ENCODE results near the gene SH3TC2.
A peak's percentile ranks its signal among the peaks of the same experiment; 100 is the strongest.

The SH3TC2 gene

GRCh38 chr5:149015561-149015960 is 47.3 kb downstream of the SH3TC2 start:
- peak in 1 of 2 donors; percentile 37 for DNase-seq (ENCODE audit: low read depth in 2 of 2)
- no peak for TF ChIP-seq CTCF (IDR thresholded peaks at IDR 0.05; ENCODE audit: low read depth, low read length)
- no peak overlapping the region for H3K4me3 ChIP-seq (replicated peaks in 1 of 2; ENCODE audit: low read depth in 2 of 2, low read length in 2 of 2)

- no peak overlapping the region for H3K4me3 ChIP-seq (replicated peaks in 1 of 2; ENCODE audit: low read depth in 2 of 2, low read length in 2 of 2)
- TF ChIP-seq CTCF (IDR thresholded peaks at IDR 0.05; ENCODE audit: low read depth, low read length): no peak
- no peak for DNase-seq (ENCODE audit: low read depth in 2 of 2)
Measured at GRCh38 chr5:149015126-149015525, 47.7 kb downstream of the SH3TC2 start.

- TF ChIP-seq CTCF (IDR thresholded peaks at IDR 0.05; ENCODE audit: low read depth, low read length): no peak
- no peak for DNase-seq (ENCODE audit: low read depth in 2 of 2)
- no peak overlapping the region for H3K4me3 ChIP-seq (replicated peaks in 1 of 2; ENCODE audit: low read depth in 2 of 2, low read length in 2 of 2)
Measured at GRCh38 chr5:149014571-149015031, 48.3 kb downstream of the SH3TC2 start.

- no peak overlapping the region for H3K4me3 ChIP-seq (replicated peaks in 1 of 2; ENCODE audit: low read depth in 2 of 2, low read length in 2 of 2)
- DNase-seq (ENCODE audit: low read depth in 2 of 2): no peak
- no peak for TF ChIP-seq CTCF (IDR thresholded peaks at IDR 0.05; ENCODE audit: low read depth, low read length)
Measured at GRCh38 chr5:149013796-149014195, 49.1 kb downstream of the SH3TC2 start.

GRCh38 chr5:149012350-149012749 is 50.5 kb downstream of the SH3TC2 start:
- no peak overlapping the region for H3K4me3 ChIP-seq (replicated peaks in 1 of 2; ENCODE audit: low read depth in 2 of 2, low read length in 2 of 2)
- no peak for TF ChIP-seq CTCF (IDR thresholded peaks at IDR 0.05; ENCODE audit: low read depth, low read length)
- no peak for DNase-seq (ENCODE audit: low read depth in 2 of 2)

GRCh38 chr5:149011728-149012127 is 51.1 kb downstream of the SH3TC2 start:
- DNase-seq (ENCODE audit: low read depth in 2 of 2): no peak
- no peak overlapping the region for H3K4me3 ChIP-seq (replicated peaks in 1 of 2; ENCODE audit: low read depth in 2 of 2, low read length in 2 of 2)
- no peak for TF ChIP-seq CTCF (IDR thresholded peaks at IDR 0.05; ENCODE audit: low read depth, low read length)

GRCh38 chr5:149011084-149011483 is 51.8 kb downstream of the SH3TC2 start:
- H3K4me3 ChIP-seq (replicated peaks in 1 of 2; ENCODE audit: low read depth in 2 of 2, low read length in 2 of 2): no peak overlapping the region
- no peak for DNase-seq (ENCODE audit: low read depth in 2 of 2)
- no peak for TF ChIP-seq CTCF (IDR thresholded peaks at IDR 0.05; ENCODE audit: low read depth, low read length)
